Measurements from ENCODE around the gene GNAQ. TPM values are rescaled to one million over a fixed set of nuclear protein-coding genes. Genes with fewer than 3 reads are reported as not detected.
"Not testable (repeated sequence)": the region's sequence is repeated elsewhere in the genome, so short reads cannot be mapped to it uniquely, and the experiment has no call there.

The GNAQ gene
- total RNA-seq, 2 experiments from 2014 or later: 17.8 to 18.1 TPM

GRCh38 chr9:78070521-78070920, 38.9 kb upstream of the GNAQ start:
- CTCF ChIA-PET: interaction anchor here (1.5 to 1.9 kb wide), 2 partner anchors 17 to 35 kb away, joined by 3 to 5 read pairs; no protein-coding TSS in a partner anchor
- Mint-ChIP-seq H3K9me3 (peaks cover 18% of the 10 kb centered on the region), H3K27me3 (no peaks in the 10 kb centered on the region), H3K27ac (no peak overlapping the region), H3K4me3 (no peak overlapping the region), H3K36me3 (ENCODE audit: low read depth) (peaks cover 11% of the 10 kb centered on the region), H3K4me1 (ENCODE audit: low read depth) (peaks cover 31% of the 10 kb centered on the region)
- POLR2A ChIA-PET: no interaction called here
- no peak for ATAC-seq
- intact Hi-C loops (cut with micrococcal nuclease): no loop called here
- no peak for DNase-seq
- TF ChIP-seq CTCF (IDR thresholded peaks at IDR 0.05): no peak

GRCh38 chr9:78064075-78064474, 32.5 kb upstream of the GNAQ start:
- intact Hi-C loops (cut with micrococcal nuclease): no loop called here
- Mint-ChIP-seq H3K27ac (no peak overlapping the region), H3K4me1 (ENCODE audit: low read depth) (no peaks in the 10 kb centered on the region), H3K4me3 (no peak overlapping the region), H3K27me3 (no peaks in the 10 kb centered on the region), H3K9me3 (peaks cover 14% of the 10 kb centered on the region), H3K36me3 (ENCODE audit: low read depth) (peaks cover 5% of the 10 kb centered on the region)
- ATAC-seq (no peak), DNase-seq (no peak)
- CTCF ChIA-PET: no interaction called here
- no peak for TF ChIP-seq CTCF (IDR thresholded peaks at IDR 0.05)
- POLR2A ChIA-PET: no interaction called here

GRCh38 chr9:78062710-78063109, 31.1 kb upstream of the GNAQ start:
- Mint-ChIP-seq H3K36me3 (ENCODE audit: low read depth) (peaks cover 5% of the 10 kb centered on the region), H3K4me1 (ENCODE audit: low read depth) (no peaks in the 10 kb centered on the region), H3K4me3 (no peak overlapping the region), H3K9me3 (peaks cover 14% of the 10 kb centered on the region), H3K27ac (no peak overlapping the region), H3K27me3 (no peaks in the 10 kb centered on the region)
- intact Hi-C loops (cut with micrococcal nuclease): no loop called here
- ATAC-seq: no peak
- TF ChIP-seq CTCF (IDR thresholded peaks at IDR 0.05): no peak
- ChIA-PET CTCF (interaction anchor here (1.2 kb wide), 1 partner anchor 9 kb away, joined by 4 read pairs; no protein-coding TSS in a partner anchor), POLR2A (no interaction called here)
- no peak for DNase-seq

- H3K27ac Mint-ChIP-seq; H3K27me3 Mint-ChIP-seq; H3K36me3 Mint-ChIP-seq (ENCODE audit: low read depth); POLR2A ChIA-PET; intact Hi-C loops (cut with micrococcal nuclease); H3K9me3 Mint-ChIP-seq; H3K4me3 Mint-ChIP-seq: not testable (repeated sequence)
- peaks cover 14% of the 10 kb centered on the region for H3K4me1 Mint-ChIP-seq (ENCODE audit: low read depth)
- peak; percentile 53 for DNase-seq
- CTCF ChIA-PET: interaction anchor here (0.9 to 3.2 kb wide), 3 partner anchors 13 to 621 kb away, joined by 4 to 28 read pairs (median 5); no protein-coding TSS in a partner anchor
- peak; percentile 67 for ATAC-seq
These were observed 22.6 kb upstream of the GNAQ start for GRCh38 chr9:78054218-78054617.

GRCh38 chr9:78053627-78054026, 22.0 kb upstream of the GNAQ start:
- Mint-ChIP-seq H3K4me3 (no peak overlapping the region), H3K27me3 (no peaks in the 10 kb centered on the region), H3K36me3 (ENCODE audit: low read depth) (peaks cover 3% of the 10 kb centered on the region), H3K4me1 (ENCODE audit: low read depth) (peaks cover 14% of the 10 kb centered on the region), H3K9me3 (peaks cover 9% of the 10 kb centered on the region), H3K27ac (no peak overlapping the region)
- ATAC-seq: peak; percentile 49
- ChIA-PET CTCF (interaction anchor here (0.9 to 3.2 kb wide), 4 partner anchors 13 to 620 kb away, joined by 3 to 28 read pairs (median 4); no protein-coding TSS in a partner anchor), POLR2A (interaction anchor here (1.2 kb wide), 1 partner anchor 18 kb away, joined by 3 read pairs; no protein-coding TSS in a partner anchor)
- no peak for DNase-seq
- intact Hi-C loops (cut with micrococcal nuclease): no loop called here
- no peak for TF ChIP-seq CTCF (IDR thresholded peaks at IDR 0.05)

Data from activated CD8-positive, alpha-beta T cell treated with anti-CD3 and anti-CD28 coated beads for 36 hours (primary cell).